ENCODE measurements around the gene CPLANE2.

- TF ChIP-seq POLR2AphosphoS5 (IDR thresholded peaks at IDR 0.05) (no peak), POLR2A (IDR thresholded peaks at IDR 0.05) (no peak), CTCF (IDR thresholded peaks at IDR 0.05 in 8 of 11, conservative IDR thresholded peaks at IDR 0.05 in 3 of 11) (no peak)
Measured at GRCh38 chr1:16230744-16231143, 6.2 kb downstream of the CPLANE2 start.

Data from spleen (tissue), 7 donors.